DND-41 (cell line): ENCODE data around the gene ANO6.

Experiments used
- ATAC-seq: fragments of 200-7000 bp; cut with Tn5 transposase; 3 replicates; pipeline ENCODE4 v1.9.1; 2021; ENCODE audit warnings: low read depth; ENCODE audit not compliant: insufficient read depth
- DNase-seq: peaks from one replicate; pipeline ENCODE4 v3.0.0-alpha.2; 2020
- H2AFZ ChIP-seq: 2 replicates; pipeline ENCODE4 v1.6.0; 2012; ENCODE audit warnings: low read depth, low read length
- H3K27ac ChIP-seq: 2 replicates; pipeline ENCODE4 v1.5.1; 2012; ENCODE audit warnings: low read length, inconsistent platforms
- H3K27me3 ChIP-seq: fragments of 200-600 bp; sonication (generic); 2 replicates; pipeline ENCODE4 v1.6.0; 2012; ENCODE audit warnings: low read length, mild to moderate bottlenecking, inconsistent platforms; ENCODE audit not compliant: insufficient read depth, poor library complexity
- H3K36me3 ChIP-seq: 2 replicates; pipeline ENCODE4 v1.5.1; 2012; ENCODE audit warnings: low read length, inconsistent platforms; ENCODE audit not compliant: insufficient read depth
- H3K4me1 ChIP-seq: 2 replicates; pipeline ENCODE4 v1.5.1; 2012; ENCODE audit warnings: mild to moderate bottlenecking, low read length; ENCODE audit not compliant: insufficient read depth
- H3K4me2 ChIP-seq: 2 replicates; pipeline ENCODE4 v1.6.0; 2012; ENCODE audit warnings: mild to moderate bottlenecking, moderate library complexity, low read length, inconsistent platforms; ENCODE audit not compliant: insufficient read depth
- H3K4me3 ChIP-seq, 2 experiments: fragments of 200-600 bp in 1 of 2; shearing (Covaris generic) in 1 of 2; 2 replicates each; pipeline ENCODE4 v1.5.1; 2012 to 2016; ENCODE audit warnings: inconsistent platforms in 2 of 2, low read length in 2 of 2, mild to moderate bottlenecking in 2 of 2, low read depth in 1 of 2, moderate library complexity in 1 of 2
- H3K79me2 ChIP-seq: 2 replicates; pipeline ENCODE4 v1.6.0; 2012; ENCODE audit warnings: low read length, inconsistent platforms; ENCODE audit not compliant: insufficient read depth
- H3K9ac ChIP-seq: 2 replicates; pipeline ENCODE4 v1.6.0; 2012; ENCODE audit warnings: low read depth, mild to moderate bottlenecking, inconsistent platforms, low read length, moderate library complexity
- H3K9me3 ChIP-seq: 2 replicates; pipeline ENCODE4 v1.5.1; 2012; ENCODE audit warnings: low read length, moderate library complexity, mild to moderate bottlenecking, inconsistent platforms; ENCODE audit not compliant: insufficient read depth, severe bottlenecking
- H4K20me1 ChIP-seq: 2 replicates; pipeline ENCODE4 v1.6.0; 2012; ENCODE audit warnings: low read length; ENCODE audit not compliant: insufficient read depth
- CTCF ChIP-seq: IDR thresholded peaks from 2 replicates; pipeline ENCODE4 v1.5.1; 2012; ENCODE audit warnings: borderline replicate concordance, low read length, moderate library complexity, mild to moderate bottlenecking; ENCODE audit not compliant: poor library complexity, severe bottlenecking; ENCODE audit errors: extremely low read depth
- EZH2 ChIP-seq: IDR thresholded peaks from 3 replicates; pipeline ENCODE4 v1.6.1; 2012; ENCODE audit warnings: borderline replicate concordance, low read depth, mild to moderate bottlenecking, moderate library complexity, low read length, inconsistent platforms; ENCODE audit not compliant: severe bottlenecking

ANO6 gene

GRCh38 chr12:45433441-45433868 is 217.6 kb downstream of the ANO6 start:
- H3K4me1 ChIP-seq, result no peaks in the 10 kb centered on the region
- H3K36me3 ChIP-seq, result peaks cover 25% of the 10 kb centered on the region
- TF ChIP-seq CTCF (no peak), EZH2 (no peak)
- H3K79me2 ChIP-seq, result no peaks in the 10 kb centered on the region
- ATAC-seq, result no peak
- H3K9me3 ChIP-seq, result no peaks in the 10 kb centered on the region
- H3K4me2 ChIP-seq, result no peak overlapping the region
- no peak overlapping the region for H3K9ac ChIP-seq
- H3K27me3 ChIP-seq, result no peaks in the 10 kb centered on the region
- DNase-seq, result no peak
- H3K4me3 ChIP-seq, result no peak overlapping the region
- H4K20me1 ChIP-seq, result no peaks in the 10 kb centered on the region
- no peak overlapping the region for H3K27ac ChIP-seq
- H2AFZ ChIP-seq, result no peak overlapping the region

DNA sequence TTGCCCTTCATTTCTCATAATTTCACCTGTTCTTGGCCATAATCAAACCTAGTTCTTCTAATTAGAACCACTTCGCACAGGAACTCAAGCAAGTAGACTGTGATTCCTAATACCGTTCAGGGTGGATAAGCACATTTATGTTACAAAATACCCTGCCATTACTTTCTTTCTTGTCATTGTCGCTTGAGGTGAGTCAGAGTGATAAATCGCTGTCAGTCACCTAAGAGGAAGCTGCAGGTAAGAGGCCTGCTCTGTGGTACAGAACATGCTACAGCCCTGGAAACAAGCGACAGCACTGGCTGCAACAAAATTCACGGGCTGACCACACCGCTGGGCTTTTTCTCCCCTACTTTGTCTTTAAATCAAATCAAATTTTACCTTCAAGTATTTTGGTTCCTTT is 218.2 kb downstream of the ANO6 start:
- Histone ChIP-seq H3K27me3 (no peaks in the 10 kb centered on the region), H3K4me2 (no peak overlapping the region), H3K4me1 (no peaks in the 10 kb centered on the region), H3K9me3 (no peaks in the 10 kb centered on the region), H2AFZ (no peak overlapping the region), H3K36me3 (peaks cover 25% of the 10 kb centered on the region), H3K79me2 (no peaks in the 10 kb centered on the region), H3K27ac (no peak overlapping the region), H4K20me1 (no peaks in the 10 kb centered on the region), H3K4me3 (no peak overlapping the region), H3K9ac (no peak overlapping the region)
- ATAC-seq, result no peak
- no peak for TF ChIP-seq CTCF
- TF ChIP-seq EZH2, result no peak
- DNase-seq, result no peak

DNA sequence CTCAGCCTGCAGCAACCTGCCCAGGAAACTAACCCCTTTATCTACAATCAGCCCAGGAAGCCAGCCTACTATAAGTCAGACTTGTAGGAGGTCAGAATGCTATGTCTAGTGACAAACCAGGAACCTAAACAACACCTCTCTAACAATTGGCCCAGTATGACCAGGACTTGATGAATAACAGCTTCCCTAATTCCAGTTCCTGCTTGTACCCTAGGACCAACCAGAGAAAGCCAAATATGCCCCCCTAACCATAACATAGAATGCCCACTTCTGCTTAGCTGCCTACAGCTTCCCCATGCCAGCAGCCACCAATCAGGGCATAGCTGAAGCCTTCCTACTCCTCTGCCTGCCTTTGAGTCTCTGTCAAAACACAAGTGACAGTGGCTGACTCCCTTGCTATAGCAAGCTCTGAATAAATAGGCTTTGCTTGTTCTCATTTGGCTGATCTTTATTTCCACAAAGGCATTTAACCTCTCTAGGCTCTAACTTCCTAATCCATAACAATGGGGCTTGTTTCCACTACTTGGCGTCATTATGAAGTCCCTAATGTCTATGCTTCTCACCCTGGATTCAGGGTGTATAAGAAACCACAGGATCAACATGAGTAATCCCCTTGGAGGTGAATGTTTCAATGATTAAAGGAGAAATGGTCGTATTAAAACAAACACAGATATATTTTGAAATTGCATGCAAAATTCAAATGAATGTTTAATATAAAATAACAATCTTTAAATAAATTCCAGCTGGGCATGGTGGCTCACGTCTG is 220.2 kb downstream of the ANO6 start:
- no peaks in the 10 kb centered on the region for H4K20me1 ChIP-seq

More for the DNA sequence above, 220.2 kb downstream of the ANO6 start:
- Histone ChIP-seq H3K27me3 (no peaks in the 10 kb centered on the region), H3K4me2 (no peak overlapping the region), H3K9ac (no peak overlapping the region), H3K4me1 (no peaks in the 10 kb centered on the region), H3K27ac (no peak overlapping the region), H3K4me3 (no peak overlapping the region), H3K79me2 (no peaks in the 10 kb centered on the region), H2AFZ (no peak overlapping the region), H3K9me3 (no peaks in the 10 kb centered on the region), H3K36me3 (peaks cover 12% of the 10 kb centered on the region; the same call in 1 of the 2 replicates)
- TF ChIP-seq CTCF, result no peak
- TF ChIP-seq EZH2, result no peak
- DNase-seq (no peak), ATAC-seq (peak; percentile 44; the same call in 1 of the 3 replicates)
